ENCODE data around the gene CUL4A.

DNA sequence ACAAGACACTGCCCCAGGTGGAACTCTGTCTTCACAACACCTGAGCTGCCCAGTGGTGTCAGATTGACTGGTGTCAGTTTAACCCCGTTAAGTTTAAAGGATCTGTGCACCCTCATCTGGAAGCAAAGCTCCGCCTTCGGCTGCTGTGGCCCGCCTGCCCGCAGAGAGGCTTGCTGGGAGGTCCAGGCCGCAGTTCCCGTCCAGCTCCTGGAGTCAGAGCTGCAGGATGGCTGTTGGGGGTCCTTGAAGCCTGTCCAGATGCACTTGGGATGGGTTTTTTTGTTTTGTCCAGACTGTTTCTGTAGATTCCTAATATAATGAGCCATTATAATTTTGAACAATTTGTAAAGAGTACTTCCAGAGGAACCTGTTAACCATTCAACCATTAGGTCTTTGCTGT is 16.1 kb downstream of the CUL4A start:
- TF ChIP-seq, protein P1, sequence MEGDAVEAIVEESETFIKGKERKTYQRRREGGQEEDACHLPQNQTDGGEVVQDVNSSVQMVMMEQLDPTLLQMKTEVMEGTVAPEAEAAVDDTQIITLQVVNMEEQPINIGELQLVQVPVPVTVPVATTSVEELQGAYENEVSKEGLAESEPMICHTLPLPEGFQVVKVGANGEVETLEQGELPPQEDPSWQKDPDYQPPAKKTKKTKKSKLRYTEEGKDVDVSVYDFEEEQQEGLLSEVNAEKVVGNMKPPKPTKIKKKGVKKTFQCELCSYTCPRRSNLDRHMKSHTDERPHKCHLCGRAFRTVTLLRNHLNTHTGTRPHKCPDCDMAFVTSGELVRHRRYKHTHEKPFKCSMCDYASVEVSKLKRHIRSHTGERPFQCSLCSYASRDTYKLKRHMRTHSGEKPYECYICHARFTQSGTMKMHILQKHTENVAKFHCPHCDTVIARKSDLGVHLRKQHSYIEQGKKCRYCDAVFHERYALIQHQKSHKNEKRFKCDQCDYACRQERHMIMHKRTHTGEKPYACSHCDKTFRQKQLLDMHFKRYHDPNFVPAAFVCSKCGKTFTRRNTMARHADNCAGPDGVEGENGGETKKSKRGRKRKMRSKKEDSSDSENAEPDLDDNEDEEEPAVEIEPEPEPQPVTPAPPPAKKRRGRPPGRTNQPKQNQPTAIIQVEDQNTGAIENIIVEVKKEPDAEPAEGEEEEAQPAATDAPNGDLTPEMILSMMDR (IDR thresholded peaks at IDR 0.05) = no peak
- no peak for TF ChIP-seq POLR2A (IDR thresholded peaks at IDR 0.05)
